Activated T-cell treated with anti-CD3 and anti-CD28 coated beads, Interleukin-2, amount 50 U/mL, for 72 hours (primary cell): ENCODE results near the gene CORO6. TPM values are rescaled to one million over a fixed set of nuclear protein-coding genes. Genes with fewer than 3 reads are reported as not detected.

Source experiments
- ATAC-seq, 2 donors: fragments of 150-1000 bp; cut with Tn5 transposase; replicated peaks in 1 of 2; 2 replicates each; pipeline ENCODE4 v1.10.0; 2021; ENCODE audit warnings: moderate library complexity in 2 of 2, mild to moderate bottlenecking in 1 of 2
- DNase-seq, 2 donors: peaks; one replicate each; pipeline ENCODE4 v3.0.0; 2021 to 2022; ENCODE audit warnings: mixed read lengths in 1 of 2
- H3K27ac Mint-ChIP-seq: one replicate; pipeline ENCODE4 v1.8.0; 2022; ENCODE audit warnings: mild to moderate bottlenecking, moderate library complexity, mixed read lengths
- H3K27me3 Mint-ChIP-seq: one replicate; pipeline ENCODE4 v1.8.0; 2022; ENCODE audit warnings: low read depth, mixed read lengths
- H3K36me3 Mint-ChIP-seq, 2 donors: one replicate each; pipeline ENCODE4 v1.8.0; 2022; ENCODE audit warnings: mixed read lengths in 2 of 2, mild to moderate bottlenecking in 1 of 2; ENCODE audit not compliant: insufficient read depth in 2 of 2
- H3K4me1 Mint-ChIP-seq: one replicate; pipeline ENCODE4 v1.8.0; 2022; ENCODE audit warnings: low read depth, mixed read lengths
- H3K4me3 Mint-ChIP-seq, 2 donors: one replicate each; pipeline ENCODE4 v1.8.0; 2022; ENCODE audit warnings: mild to moderate bottlenecking in 2 of 2, mixed read lengths in 2 of 2, moderate library complexity in 2 of 2
- H3K9me3 Mint-ChIP-seq, 2 donors: one replicate each; pipeline ENCODE4 v1.8.0; 2022; ENCODE audit warnings: mixed read lengths in 2 of 2
- total RNA-seq, 2 donors: library from RNA; stranded (reverse); gene quantifications; one replicate each; pipeline ENCODE4 v1.2.3, GENCODE V29; 2022

The CORO6 gene
- total RNA-seq, 2 donors from 2014 or later: 10.4 to 13.9 TPM

GRCh38 chr17:29589524-29590410 is 32.9 kb downstream of the CORO6 start, which contains the start of gene GIT1:
GIT1 (minus strand) TSS chr17:29589648; CDS start chr17:29589378, 270 bp downstream.
- Mint-ChIP-seq H3K4me1 (peaks cover 76% of the 10 kb centered on the region), H3K27me3 (no peaks in the 10 kb centered on the region), H3K27ac (peak within 1 kb of the TSS; percentile 83), H3K4me3 (peak within 1 kb of the TSS; percentile 96), H3K9me3 (no peaks in the 10 kb centered on the region), H3K36me3 (no peaks in the 10 kb centered on the region)
- DNase-seq (peak; percentile 88 to 92), ATAC-seq (peak; percentile 74 to 77)

DNA sequence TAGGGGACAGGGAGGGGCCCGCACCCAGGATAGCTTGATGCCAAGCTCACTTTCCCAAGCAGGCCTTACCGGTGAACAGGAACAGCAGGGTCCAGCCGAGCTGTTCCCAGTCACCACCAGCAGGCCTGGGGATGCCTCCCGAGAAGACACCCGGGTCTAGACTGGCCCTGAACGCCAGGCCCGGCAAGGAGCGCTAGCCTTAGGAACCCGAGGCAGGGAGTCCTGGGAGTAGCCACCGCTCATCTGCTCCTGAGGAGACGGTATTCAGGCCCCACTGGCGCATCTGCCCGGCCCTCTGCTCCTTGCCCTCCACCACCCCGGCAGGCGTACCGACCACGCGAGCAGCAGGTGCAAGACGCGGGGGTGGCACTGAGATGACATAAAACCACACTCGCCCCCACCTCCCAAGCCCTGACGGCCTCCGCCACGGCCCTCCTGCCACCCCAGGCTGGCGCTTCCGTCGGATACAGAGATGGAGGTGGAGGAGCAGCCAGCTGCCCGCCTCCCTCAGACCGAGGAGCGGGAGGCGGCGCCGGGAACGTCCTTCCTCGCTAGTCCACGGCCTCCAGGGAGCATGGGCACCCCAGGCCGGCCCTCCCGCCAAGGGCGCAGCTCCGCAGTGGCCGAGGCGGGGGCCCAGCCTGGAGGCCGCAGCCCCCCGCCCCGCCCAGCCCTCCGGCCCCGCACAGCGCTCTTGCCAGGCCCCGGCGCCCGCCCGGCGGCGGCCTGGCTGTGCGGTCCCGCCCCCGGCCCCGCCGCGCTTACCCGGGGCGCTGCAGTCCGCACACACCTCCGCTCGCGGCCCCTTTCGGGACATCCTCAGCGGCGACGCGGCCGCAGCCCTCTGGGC is 33.9 kb downstream of the CORO6 start:
- no peaks in the 10 kb centered on the region for H3K27me3 Mint-ChIP-seq
- peaks cover 77% of the 10 kb centered on the region for H3K4me1 Mint-ChIP-seq
- peak overlapping the region; percentile 55 for H3K27ac Mint-ChIP-seq
- DNase-seq: peak; percentile 60 to 69
- H3K36me3 Mint-ChIP-seq: peaks cover 0 to under 1% of the 10 kb centered on the region in 2 donors
- peak; percentile 16 to 27 for ATAC-seq
- H3K4me3 Mint-ChIP-seq: peak overlapping the region; percentile 96
- no peaks in the 10 kb centered on the region for H3K9me3 Mint-ChIP-seq

DNA sequence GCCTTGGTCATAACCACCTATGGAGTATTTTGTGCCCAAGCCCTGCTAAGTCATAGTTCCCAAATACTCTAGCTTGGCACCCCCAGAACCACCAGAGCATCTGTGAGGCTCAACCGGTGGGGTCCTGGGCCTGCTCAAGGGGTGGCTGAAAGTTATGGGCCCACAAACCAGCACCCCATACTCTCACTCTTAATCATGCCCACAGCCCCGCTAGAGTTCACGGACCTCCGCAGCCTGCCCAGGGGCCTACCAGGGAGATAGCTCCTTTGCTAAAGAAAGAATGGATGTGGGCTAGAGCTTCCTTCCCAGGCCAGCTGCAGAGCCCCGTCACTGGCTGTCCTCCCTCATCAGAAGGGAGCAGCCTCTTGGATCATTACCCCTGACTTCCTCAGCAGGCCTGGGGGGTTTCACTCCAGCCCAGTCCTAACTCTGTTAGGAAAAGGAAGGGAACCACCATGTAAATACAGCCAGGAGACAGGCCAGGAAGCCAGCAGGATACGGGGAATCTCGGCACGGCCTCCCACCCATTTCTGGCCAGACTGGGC is 34.6 kb downstream of the CORO6 start:
- ATAC-seq: no peak
- Mint-ChIP-seq H3K27me3 (no peaks in the 10 kb centered on the region), H3K4me1 (peaks cover 77% of the 10 kb centered on the region), H3K36me3 (peaks cover 4% of the 10 kb centered on the region in 2 donors), H3K27ac (peak overlapping the region; percentile 55), H3K9me3 (no peaks in the 10 kb centered on the region), H3K4me3 (peak overlapping the region; percentile 96)
- peak in 1 of 2 donors; percentile 38 for DNase-seq

DNA sequence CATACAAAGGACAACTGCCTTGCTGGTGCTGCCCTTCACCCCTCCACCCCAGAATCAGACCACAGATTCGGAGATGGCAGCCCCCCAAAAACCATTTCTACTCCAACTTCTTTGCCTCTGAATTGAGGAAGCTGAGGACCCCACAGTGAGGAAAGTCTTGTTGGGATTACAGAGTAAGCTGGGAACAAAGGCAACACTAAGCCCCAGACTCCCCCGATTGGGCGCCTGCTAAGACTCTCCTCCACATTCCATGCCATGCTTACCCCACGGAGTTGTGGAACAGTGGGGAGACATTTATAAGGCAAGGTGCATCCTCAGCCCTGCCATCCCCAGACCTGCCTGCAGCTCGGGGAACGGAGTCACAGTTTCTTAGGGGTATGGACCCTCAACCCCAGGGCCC is 35.1 kb downstream of the CORO6 start:
- Mint-ChIP-seq H3K27ac (no peak overlapping the region), H3K27me3 (no peaks in the 10 kb centered on the region), H3K4me3 (peak overlapping the region; percentile 96), H3K4me1 (peaks cover 74% of the 10 kb centered on the region), H3K36me3 (peaks cover 6 to 7% of the 10 kb centered on the region in 2 donors), H3K9me3 (no peaks in the 10 kb centered on the region)
- DNase-seq: no peak
- no peak for ATAC-seq

GRCh38 chr17:29586676-29587469 is 35.8 kb downstream of the CORO6 start:
- peak overlapping the region; percentile 96 for H3K4me3 Mint-ChIP-seq
- H3K9me3 Mint-ChIP-seq: no peaks in the 10 kb centered on the region
- H3K27ac Mint-ChIP-seq: peak overlapping the region; percentile 48
- DNase-seq: peak in 1 of 2 donors; percentile 25
- peaks cover 67% of the 10 kb centered on the region for H3K4me1 Mint-ChIP-seq
- ATAC-seq: no peak
- H3K36me3 Mint-ChIP-seq: peaks cover 11% of the 10 kb centered on the region in 2 donors
- no peaks in the 10 kb centered on the region for H3K27me3 Mint-ChIP-seq

DNA sequence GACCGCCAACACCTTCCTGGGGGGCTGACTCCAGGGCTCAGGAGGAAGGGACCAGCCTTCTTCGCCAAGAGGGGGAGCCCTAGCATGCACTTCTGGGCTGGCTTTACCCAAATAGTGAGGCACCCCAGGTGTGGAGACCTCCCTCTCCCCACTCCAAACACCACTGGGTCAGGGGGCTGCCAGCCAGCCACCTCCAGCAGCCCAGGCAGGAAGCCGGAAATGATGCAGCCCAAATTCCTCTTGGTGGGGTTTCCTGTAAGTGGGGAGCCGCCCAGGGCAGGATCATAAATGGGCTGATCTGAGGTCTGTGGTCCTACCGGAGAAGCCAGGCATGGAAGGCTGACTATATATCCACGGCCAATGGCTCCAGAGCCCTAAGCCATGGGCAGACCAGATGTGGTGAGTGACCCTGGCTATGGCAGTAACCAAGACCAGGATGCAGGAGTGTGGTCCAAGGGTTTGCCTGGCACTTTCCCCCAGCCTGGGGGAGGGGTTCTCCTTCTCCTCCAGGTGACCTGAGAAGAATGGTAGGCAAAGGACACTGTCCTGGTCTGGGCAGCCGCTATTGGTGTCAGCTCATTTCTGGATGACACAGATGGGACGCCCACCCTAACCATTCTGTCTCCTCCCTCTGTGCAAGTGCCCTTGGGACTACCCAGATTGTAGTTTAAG is 37.5 kb downstream of the CORO6 start:
- H3K9me3 Mint-ChIP-seq: no peaks in the 10 kb centered on the region
- no peaks in the 10 kb centered on the region for H3K27me3 Mint-ChIP-seq
- H3K27ac Mint-ChIP-seq: peak overlapping the region; percentile 82
- DNase-seq (peak in 1 of 2 donors; percentile 48), ATAC-seq (no peak)
- peaks cover 61% of the 10 kb centered on the region for H3K4me1 Mint-ChIP-seq
- peaks cover 13% of the 10 kb centered on the region in 2 donors for H3K36me3 Mint-ChIP-seq
- H3K4me3 Mint-ChIP-seq: peak overlapping the region; percentile 37 to 49

- H3K9me3 Mint-ChIP-seq: no peaks in the 10 kb centered on the region
- H3K27ac Mint-ChIP-seq: peak overlapping the region; percentile 77
- H3K36me3 Mint-ChIP-seq: peaks cover 13% of the 10 kb centered on the region in 2 donors
- DNase-seq (no peak), ATAC-seq (no peak)
- H3K4me1 Mint-ChIP-seq: peaks cover 61% of the 10 kb centered on the region
- H3K27me3 Mint-ChIP-seq: no peaks in the 10 kb centered on the region
- H3K4me3 Mint-ChIP-seq: no peak overlapping the region
Measured at GRCh38 chr17:29584452-29585079, 38.1 kb downstream of the CORO6 start.

GRCh38 chr17:29583324-29584248 is 39.1 kb downstream of the CORO6 start:
- peaks cover 61% of the 10 kb centered on the region for H3K4me1 Mint-ChIP-seq
- peaks cover 13 to 15% of the 10 kb centered on the region in 2 donors for H3K36me3 Mint-ChIP-seq
- ATAC-seq: no peak
- no peaks in the 10 kb centered on the region for H3K9me3 Mint-ChIP-seq
- peak overlapping the region; percentile 77 for H3K27ac Mint-ChIP-seq
- DNase-seq: no peak
- H3K4me3 Mint-ChIP-seq: no peak overlapping the region
- H3K27me3 Mint-ChIP-seq: no peaks in the 10 kb centered on the region

DNA sequence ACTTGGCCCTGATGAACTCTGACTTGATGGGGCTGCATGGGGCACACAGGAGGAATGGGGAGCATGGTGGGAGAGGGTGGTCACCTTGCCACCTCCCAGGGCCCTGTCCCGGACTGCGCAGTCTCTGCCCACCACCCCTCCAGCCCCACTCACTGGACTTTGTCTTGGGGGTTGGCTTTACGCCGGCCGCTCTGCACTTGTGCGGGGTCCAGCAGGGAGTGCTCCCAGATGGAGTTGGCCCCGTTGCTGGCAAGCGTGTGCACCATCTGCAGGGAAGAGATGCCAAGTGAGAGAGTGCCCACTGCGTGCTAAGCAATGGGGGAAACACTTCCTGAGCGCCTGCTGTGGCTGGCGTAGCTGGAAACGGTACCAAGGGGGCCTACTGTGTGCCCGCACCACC is 39.9 kb downstream of the CORO6 start:
- DNase-seq: no peak
- Mint-ChIP-seq H3K4me1 (peaks cover 55% of the 10 kb centered on the region), H3K36me3 (peaks cover 13 to 16% of the 10 kb centered on the region in 2 donors), H3K27ac (no peak overlapping the region), H3K27me3 (no peaks in the 10 kb centered on the region), H3K4me3 (no peak overlapping the region), H3K9me3 (no peaks in the 10 kb centered on the region)
- ATAC-seq: no peak

DNA sequence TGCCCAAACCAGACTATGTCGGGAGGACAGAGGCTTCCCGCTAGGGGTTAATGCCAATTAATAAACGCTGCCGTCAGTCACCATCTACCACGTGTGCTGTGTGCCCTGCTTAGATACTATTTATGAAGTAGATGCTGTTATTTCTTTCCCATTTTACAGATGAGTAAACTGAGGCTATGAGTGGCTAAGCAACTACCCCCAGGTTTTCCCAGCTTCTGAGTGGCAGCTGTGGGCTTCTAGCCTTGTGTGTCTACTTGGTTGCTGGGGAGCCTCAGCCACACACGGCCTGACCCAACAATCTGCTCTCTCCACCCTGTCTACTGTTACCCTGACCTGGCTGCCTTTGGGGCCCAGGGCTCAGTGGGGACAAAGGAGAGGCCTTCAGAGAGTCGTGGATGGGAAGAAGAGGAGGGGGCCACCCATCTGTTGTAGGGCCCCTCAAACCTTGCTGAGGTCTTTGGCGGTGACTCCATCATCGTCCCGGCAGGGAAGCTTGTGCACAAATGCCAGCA is 40.4 kb downstream of the CORO6 start:
- H3K27me3 Mint-ChIP-seq: no peaks in the 10 kb centered on the region
- DNase-seq (no peak), ATAC-seq (no peak)
- H3K9me3 Mint-ChIP-seq: no peaks in the 10 kb centered on the region
- peaks cover 13 to 17% of the 10 kb centered on the region in 2 donors for H3K36me3 Mint-ChIP-seq
- peak overlapping the region; percentile 28 for H3K27ac Mint-ChIP-seq
- H3K4me3 Mint-ChIP-seq: no peak overlapping the region
- H3K4me1 Mint-ChIP-seq: peaks cover 50% of the 10 kb centered on the region
